ENCODE data around the gene DOCK4.

The DOCK4 gene

DNA sequence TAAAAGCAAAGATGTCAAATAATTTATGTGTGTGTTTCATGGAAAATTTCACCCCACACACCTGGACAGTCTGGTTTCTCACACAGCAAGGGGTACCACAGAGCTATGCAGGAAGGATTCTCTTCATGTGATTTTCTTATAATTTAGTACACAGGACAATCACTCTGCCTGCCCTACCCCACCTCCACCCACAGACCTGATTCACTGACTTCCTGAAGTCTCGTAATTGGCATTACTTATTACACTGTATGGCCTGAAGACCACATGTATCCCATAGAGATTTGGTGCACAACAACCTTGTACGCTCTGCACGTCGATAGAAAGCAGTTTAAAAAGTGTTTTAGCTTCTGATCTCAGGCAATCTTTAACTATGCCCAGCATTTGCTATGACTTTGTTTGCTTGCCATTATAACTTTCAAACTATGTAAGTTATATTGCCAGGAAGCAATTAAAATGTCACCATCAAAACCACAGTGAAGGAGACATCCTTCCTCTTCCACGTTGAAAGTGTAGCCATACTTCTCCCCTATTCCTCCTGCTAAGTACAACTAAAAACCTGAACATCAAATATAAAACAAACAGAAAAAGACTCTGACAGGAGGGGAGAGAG lies 364.5 kb downstream of the DOCK4 start:
- H3K4me1 ChIP-seq (ENCODE audit: control insufficient read depth in 5 of 5, insufficient read depth in 5 of 5, low read length in 5 of 5) = peaks cover 0 to 10% (median 3%) of the 10 kb centered on the region in 5 donors
- H3K27ac ChIP-seq (ENCODE audit: low read depth, low read length) = no peak overlapping the region
- H3K36me3 ChIP-seq (ENCODE audit: control insufficient read depth in 5 of 5, insufficient read depth in 5 of 5, low read length in 5 of 5) = peaks cover 0 to 37% (median 14%) of the 10 kb centered on the region in 5 donors
- no peaks in the 10 kb centered on the region for H3K27me3 ChIP-seq (ENCODE audit: control insufficient read depth in 5 of 5, insufficient read depth in 4 of 5, low read length in 5 of 5)
- H3K9ac ChIP-seq (ENCODE audit: low read length in 5 of 5) = no peak overlapping the region
- H3K9me3 ChIP-seq (ENCODE audit: control insufficient read depth in 5 of 5, low read length in 5 of 5) = no peaks in the 10 kb centered on the region
- no peak overlapping the region for H3K4me3 ChIP-seq (ENCODE audit: low read depth in 1 of 5, low read length in 5 of 5)

DNA sequence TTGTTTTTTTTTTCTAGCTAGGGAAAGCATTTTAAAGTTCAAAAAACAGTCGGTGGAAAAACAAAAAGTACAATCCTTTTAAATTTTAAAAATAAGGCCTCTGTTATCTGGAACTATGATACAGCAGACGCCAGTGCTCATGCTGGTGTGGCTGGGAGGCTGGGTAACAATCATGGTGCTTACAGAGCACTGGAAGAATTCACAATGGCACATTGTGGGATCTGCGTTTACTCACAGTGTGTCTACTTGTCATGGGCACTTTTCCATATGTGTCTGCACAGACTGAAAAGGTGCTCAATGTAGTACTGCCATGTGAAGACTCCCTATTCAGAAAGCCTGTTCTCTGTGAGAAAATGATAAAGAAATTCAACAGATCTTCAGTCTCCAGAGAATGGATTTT lies 365.7 kb downstream of the DOCK4 start:
- no peaks in the 10 kb centered on the region for H3K27me3 ChIP-seq (ENCODE audit: control insufficient read depth in 5 of 5, insufficient read depth in 4 of 5, low read length in 5 of 5)
- no peak overlapping the region for H3K27ac ChIP-seq (ENCODE audit: low read depth, low read length)
- no peaks in the 10 kb centered on the region for H3K9me3 ChIP-seq (ENCODE audit: control insufficient read depth in 5 of 5, low read length in 5 of 5)
- H3K36me3 ChIP-seq (ENCODE audit: control insufficient read depth in 5 of 5, insufficient read depth in 5 of 5, low read length in 5 of 5) = peaks cover 0 to 28% (median 9%) of the 10 kb centered on the region in 5 donors
- H3K4me1 ChIP-seq (ENCODE audit: control insufficient read depth in 5 of 5, insufficient read depth in 5 of 5, low read length in 5 of 5) = peaks cover 0 to 1% (median 0%) of the 10 kb centered on the region in 5 donors
- no peak overlapping the region for H3K9ac ChIP-seq (ENCODE audit: low read length in 5 of 5)
- H3K4me3 ChIP-seq (ENCODE audit: low read depth in 1 of 5, low read length in 5 of 5) = no peak overlapping the region

DNA sequence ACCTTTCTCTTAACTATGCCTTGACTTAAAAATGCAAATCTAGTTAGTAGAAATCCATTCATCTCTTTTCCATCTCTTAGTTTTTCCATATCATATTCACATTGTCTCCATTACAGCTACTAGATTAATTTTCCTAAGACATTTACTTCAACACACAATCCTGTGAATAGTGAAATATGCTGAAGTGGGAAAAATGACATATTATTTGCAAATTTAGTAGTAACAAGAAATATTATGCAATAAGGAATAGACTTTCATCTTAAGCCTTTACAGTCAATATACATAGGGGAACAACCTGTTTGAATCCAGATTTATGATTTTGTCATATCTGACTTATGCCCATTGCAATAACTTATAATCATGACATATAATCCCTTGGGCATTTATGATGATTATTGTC lies 366.9 kb downstream of the DOCK4 start:
- Histone ChIP-seq H3K4me1 (ENCODE audit: control insufficient read depth in 5 of 5, insufficient read depth in 5 of 5, low read length in 5 of 5) (peaks cover 0 to 3% (median 0%) of the 10 kb centered on the region in 5 donors), H3K27me3 (ENCODE audit: control insufficient read depth in 5 of 5, insufficient read depth in 4 of 5, low read length in 5 of 5) (no peaks in the 10 kb centered on the region), H3K9ac (ENCODE audit: low read length in 5 of 5) (no peak overlapping the region), H3K9me3 (ENCODE audit: control insufficient read depth in 5 of 5, low read length in 5 of 5) (no peaks in the 10 kb centered on the region), H3K4me3 (ENCODE audit: low read depth in 1 of 5, low read length in 5 of 5) (no peak overlapping the region), H3K36me3 (ENCODE audit: control insufficient read depth in 5 of 5, insufficient read depth in 5 of 5, low read length in 5 of 5) (peaks cover 0 to 20% (median 4%) of the 10 kb centered on the region in 5 donors), H3K27ac (ENCODE audit: low read depth, low read length) (no peak overlapping the region)

DNA sequence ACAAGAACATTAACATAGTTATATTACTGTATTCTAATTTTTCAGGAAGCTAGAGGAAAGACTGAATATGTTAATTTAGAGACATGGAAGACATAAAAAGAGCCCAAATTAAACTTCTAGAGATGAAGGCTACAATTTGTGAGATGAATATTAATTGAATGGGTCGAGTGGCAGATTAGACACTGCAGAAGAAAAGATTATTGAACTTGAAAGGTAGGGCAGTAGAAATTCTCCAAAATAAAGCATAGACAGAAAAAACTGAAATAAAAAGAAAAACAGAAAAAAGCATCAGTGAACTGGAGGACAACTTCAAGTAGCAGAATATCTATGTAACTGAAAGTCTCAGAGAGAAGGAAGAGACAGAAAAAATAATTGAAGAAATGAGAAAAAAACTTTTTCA lies 369.6 kb downstream of the DOCK4 start:
- no peak overlapping the region for H3K27ac ChIP-seq (ENCODE audit: low read depth, low read length)
- H3K9me3 ChIP-seq (ENCODE audit: control insufficient read depth in 5 of 5, low read length in 5 of 5) = no peaks in the 10 kb centered on the region
- H3K4me1 ChIP-seq (ENCODE audit: control insufficient read depth in 5 of 5, insufficient read depth in 5 of 5, low read length in 5 of 5) = peaks cover 0 to 3% (median 0%) of the 10 kb centered on the region in 5 donors
- H3K4me3 ChIP-seq (ENCODE audit: low read depth in 1 of 5, low read length in 5 of 5) = no peak overlapping the region
- H3K9ac ChIP-seq (ENCODE audit: low read length in 5 of 5) = no peak overlapping the region
- H3K27me3 ChIP-seq (ENCODE audit: control insufficient read depth in 5 of 5, insufficient read depth in 4 of 5, low read length in 5 of 5) = no peaks in the 10 kb centered on the region
- H3K36me3 ChIP-seq (ENCODE audit: control insufficient read depth in 5 of 5, insufficient read depth in 5 of 5, low read length in 5 of 5) = peaks cover 0 to 13% (median 3%) of the 10 kb centered on the region in 5 donors

DNA sequence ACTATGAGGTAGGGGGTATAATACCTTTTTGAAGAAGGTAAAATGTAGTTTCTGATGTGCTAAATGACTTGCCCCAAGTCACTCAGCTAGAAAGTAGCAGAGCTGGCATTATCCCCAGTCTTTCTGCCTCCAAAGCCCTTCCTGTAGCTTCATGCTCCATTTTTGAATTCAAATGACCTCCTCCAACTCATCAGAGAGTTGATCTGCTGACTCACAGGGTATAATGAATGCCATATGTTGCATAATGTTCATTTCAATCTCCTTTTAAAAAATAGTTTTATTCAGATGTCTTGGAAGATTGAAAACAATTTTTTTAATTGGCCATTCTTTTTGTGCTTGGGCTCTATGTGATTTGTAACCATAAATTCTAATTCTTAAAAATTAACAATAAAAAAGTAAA lies 371.1 kb downstream of the DOCK4 start:
- Histone ChIP-seq H3K4me3 (ENCODE audit: low read depth in 1 of 5, low read length in 5 of 5) (no peak overlapping the region), H3K27ac (ENCODE audit: low read depth, low read length) (no peak overlapping the region), H3K4me1 (ENCODE audit: control insufficient read depth in 5 of 5, insufficient read depth in 5 of 5, low read length in 5 of 5) (peaks cover 0 to 3% (median 0%) of the 10 kb centered on the region in 5 donors), H3K9ac (ENCODE audit: low read length in 5 of 5) (no peak overlapping the region), H3K9me3 (ENCODE audit: control insufficient read depth in 5 of 5, low read length in 5 of 5) (no peaks in the 10 kb centered on the region), H3K27me3 (ENCODE audit: control insufficient read depth in 5 of 5, insufficient read depth in 4 of 5, low read length in 5 of 5) (no peaks in the 10 kb centered on the region), H3K36me3 (ENCODE audit: control insufficient read depth in 5 of 5, insufficient read depth in 5 of 5, low read length in 5 of 5) (peaks cover 0 to 4% (median 3%) of the 10 kb centered on the region in 5 donors)

DNA sequence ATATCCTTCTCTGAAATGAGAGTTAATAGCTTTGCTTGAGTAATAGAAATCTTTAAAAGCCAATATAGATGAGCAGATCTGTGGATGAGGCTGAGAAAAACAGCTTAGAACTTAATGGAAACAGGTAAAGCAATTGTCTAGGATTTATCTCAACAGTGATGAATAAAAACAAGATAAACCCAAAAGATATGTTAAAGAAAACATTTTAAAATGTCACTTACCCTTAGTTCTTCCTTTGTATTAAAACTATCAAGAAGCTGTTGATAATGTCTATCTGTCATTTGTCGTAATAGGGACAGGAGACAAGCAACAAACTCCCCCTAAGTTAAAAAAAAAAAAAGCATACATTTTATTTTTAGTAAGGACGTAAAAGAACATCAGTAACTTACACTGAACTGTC lies 371.8 kb downstream of the DOCK4 start:
- Histone ChIP-seq H3K27me3 (ENCODE audit: control insufficient read depth in 5 of 5, insufficient read depth in 4 of 5, low read length in 5 of 5) (no peaks in the 10 kb centered on the region), H3K4me1 (ENCODE audit: control insufficient read depth in 5 of 5, insufficient read depth in 5 of 5, low read length in 5 of 5) (peaks cover 0 to 3% (median 0%) of the 10 kb centered on the region in 5 donors), H3K9me3 (ENCODE audit: control insufficient read depth in 5 of 5, low read length in 5 of 5) (no peaks in the 10 kb centered on the region), H3K27ac (ENCODE audit: low read depth, low read length) (no peak overlapping the region), H3K36me3 (ENCODE audit: control insufficient read depth in 5 of 5, insufficient read depth in 5 of 5, low read length in 5 of 5) (peaks cover 0 to 3% (median 3%) of the 10 kb centered on the region in 5 donors), H3K9ac (ENCODE audit: low read length in 5 of 5) (no peak overlapping the region), H3K4me3 (ENCODE audit: low read depth in 1 of 5, low read length in 5 of 5) (no peak overlapping the region)

DNA sequence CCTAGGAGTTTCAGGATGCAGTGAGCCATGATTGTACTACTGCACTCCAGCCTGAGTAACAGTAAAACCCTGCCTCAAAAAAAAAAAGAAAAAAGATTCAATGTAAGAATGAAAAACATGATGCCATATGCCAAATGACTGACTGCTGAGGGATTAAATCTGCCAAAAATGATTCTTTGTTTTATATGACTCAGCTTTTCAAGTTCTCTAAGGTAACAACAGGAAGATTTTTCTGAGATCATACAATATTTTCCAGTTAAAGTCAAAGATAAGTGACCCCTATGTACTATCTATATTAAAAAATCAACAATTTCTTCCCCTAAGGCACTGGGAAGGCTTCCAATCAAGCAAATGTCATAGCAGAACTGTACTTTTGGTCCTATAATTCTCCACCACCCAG lies 372.7 kb downstream of the DOCK4 start:
- H3K9ac ChIP-seq (ENCODE audit: low read length in 5 of 5) = no peak overlapping the region
- peaks cover 0 to 3% (median 0%) of the 10 kb centered on the region in 5 donors for H3K4me1 ChIP-seq (ENCODE audit: control insufficient read depth in 5 of 5, insufficient read depth in 5 of 5, low read length in 5 of 5)
- no peak overlapping the region for H3K27ac ChIP-seq (ENCODE audit: low read depth, low read length)
- no peaks in the 10 kb centered on the region for H3K9me3 ChIP-seq (ENCODE audit: control insufficient read depth in 5 of 5, low read length in 5 of 5)
- H3K27me3 ChIP-seq (ENCODE audit: control insufficient read depth in 5 of 5, insufficient read depth in 4 of 5, low read length in 5 of 5) = no peaks in the 10 kb centered on the region
- no peak overlapping the region for H3K4me3 ChIP-seq (ENCODE audit: low read depth in 1 of 5, low read length in 5 of 5)
- peaks cover 0 to 3% (median 3%) of the 10 kb centered on the region in 5 donors for H3K36me3 ChIP-seq (ENCODE audit: control insufficient read depth in 5 of 5, insufficient read depth in 5 of 5, low read length in 5 of 5)

DNA sequence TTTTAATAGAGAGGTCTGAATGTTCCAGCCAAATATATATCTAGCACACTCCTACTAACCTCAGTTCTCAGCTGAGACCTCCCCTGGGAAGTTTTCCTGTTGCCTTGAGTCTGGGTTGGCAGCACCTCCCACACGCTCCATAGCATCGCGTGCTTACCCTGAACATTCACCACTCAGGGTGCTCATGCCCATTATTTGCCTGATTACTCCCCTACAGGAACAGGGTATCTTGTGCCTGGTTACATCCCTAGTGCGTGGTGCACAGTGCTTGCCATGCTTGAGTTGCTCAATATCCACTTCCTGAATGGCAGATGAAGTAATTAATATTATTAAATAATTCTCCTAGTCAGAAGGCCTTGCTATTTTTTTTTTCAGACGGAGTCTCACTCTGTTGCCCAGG lies 374.0 kb downstream of the DOCK4 start:
- no peak overlapping the region for H3K4me3 ChIP-seq (ENCODE audit: low read depth in 1 of 5, low read length in 5 of 5)
- no peak overlapping the region for H3K27ac ChIP-seq (ENCODE audit: low read depth, low read length)
- H3K36me3 ChIP-seq (ENCODE audit: control insufficient read depth in 5 of 5, insufficient read depth in 5 of 5, low read length in 5 of 5) = peaks cover 0 to 6% (median 3%) of the 10 kb centered on the region in 5 donors
- H3K27me3 ChIP-seq (ENCODE audit: control insufficient read depth in 5 of 5, insufficient read depth in 4 of 5, low read length in 5 of 5) = no peaks in the 10 kb centered on the region
- no peak overlapping the region for H3K9ac ChIP-seq (ENCODE audit: low read length in 5 of 5)
- no peaks in the 10 kb centered on the region for H3K9me3 ChIP-seq (ENCODE audit: control insufficient read depth in 5 of 5, low read length in 5 of 5)
- peaks cover 0 to 3% (median 0%) of the 10 kb centered on the region in 5 donors for H3K4me1 ChIP-seq (ENCODE audit: control insufficient read depth in 5 of 5, insufficient read depth in 5 of 5, low read length in 5 of 5)

DNA sequence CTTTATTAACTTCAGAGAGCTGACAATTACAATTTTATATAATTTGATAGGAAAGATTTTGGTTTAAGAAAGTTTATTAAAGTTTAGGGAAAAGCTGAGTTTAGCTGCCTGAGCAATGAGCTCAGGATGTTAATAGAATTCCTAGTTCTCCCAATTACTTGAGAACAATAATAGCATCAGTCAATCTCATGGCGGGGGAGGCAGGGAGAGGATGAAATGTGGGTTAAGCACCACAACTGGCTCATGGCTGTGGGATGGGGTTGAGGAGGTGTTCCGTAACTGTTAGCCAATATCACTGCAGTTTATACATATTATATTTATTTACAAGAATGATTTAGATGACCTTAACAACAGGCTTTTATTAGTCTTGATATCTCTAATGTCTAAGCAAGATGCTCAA lies 377.0 kb downstream of the DOCK4 start:
- Histone ChIP-seq H3K9me3 (ENCODE audit: control insufficient read depth in 5 of 5, low read length in 5 of 5) (no peaks in the 10 kb centered on the region), H3K27me3 (ENCODE audit: control insufficient read depth in 5 of 5, insufficient read depth in 4 of 5, low read length in 5 of 5) (no peaks in the 10 kb centered on the region), H3K4me1 (ENCODE audit: control insufficient read depth in 5 of 5, insufficient read depth in 5 of 5, low read length in 5 of 5) (no peaks in the 10 kb centered on the region), H3K4me3 (ENCODE audit: low read depth in 1 of 5, low read length in 5 of 5) (no peak overlapping the region), H3K9ac (ENCODE audit: low read length in 5 of 5) (no peak overlapping the region), H3K36me3 (ENCODE audit: control insufficient read depth in 5 of 5, insufficient read depth in 5 of 5, low read length in 5 of 5) (peaks cover 3 to 10% (median 5%) of the 10 kb centered on the region in 5 donors), H3K27ac (ENCODE audit: low read depth, low read length) (no peak overlapping the region)

DNA sequence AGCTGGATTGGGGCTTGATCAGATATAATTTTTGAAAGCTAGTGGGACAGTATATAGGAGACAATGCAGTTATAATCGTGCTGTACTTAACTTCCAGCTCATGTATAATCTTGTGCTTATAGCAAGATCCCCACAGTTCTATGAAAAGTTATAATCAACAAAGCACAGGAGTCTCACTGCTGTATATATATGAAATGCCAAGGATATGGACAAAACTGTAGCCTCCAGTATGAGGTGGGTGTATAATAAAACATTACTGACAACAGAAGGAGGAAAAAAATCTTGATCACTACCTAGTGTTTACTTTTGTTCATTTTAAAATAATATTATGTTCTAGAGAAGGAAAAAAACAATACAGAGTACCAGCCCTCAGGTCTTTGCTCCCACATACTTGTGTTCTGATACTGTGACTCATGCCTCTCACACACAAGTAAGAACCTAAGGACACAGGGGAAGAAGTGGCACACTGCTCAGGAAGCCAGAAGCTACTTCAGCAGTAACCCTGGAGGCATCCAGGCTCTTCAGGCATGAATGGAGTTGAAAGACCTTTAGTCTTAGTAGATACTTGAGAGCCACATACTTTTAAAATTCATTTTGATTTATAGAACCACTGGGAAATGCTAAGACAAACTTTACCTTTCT lies 378.2 kb downstream of the DOCK4 start:
- no peaks in the 10 kb centered on the region for H3K9me3 ChIP-seq (ENCODE audit: control insufficient read depth in 5 of 5, low read length in 5 of 5)
- no peaks in the 10 kb centered on the region for H3K4me1 ChIP-seq (ENCODE audit: control insufficient read depth in 5 of 5, insufficient read depth in 5 of 5, low read length in 5 of 5)
- H3K4me3 ChIP-seq (ENCODE audit: low read depth in 1 of 5, low read length in 5 of 5) = no peak overlapping the region
- H3K27ac ChIP-seq (ENCODE audit: low read depth, low read length) = no peak overlapping the region
- H3K9ac ChIP-seq (ENCODE audit: low read length in 5 of 5) = no peak overlapping the region
- H3K36me3 ChIP-seq (ENCODE audit: control insufficient read depth in 5 of 5, insufficient read depth in 5 of 5, low read length in 5 of 5) = peaks cover 3 to 10% (median 5%) of the 10 kb centered on the region in 5 donors
- H3K27me3 ChIP-seq (ENCODE audit: control insufficient read depth in 5 of 5, insufficient read depth in 4 of 5, low read length in 5 of 5) = no peaks in the 10 kb centered on the region
